Measurements from ENCODE around the gene BHLHE40. TPM values are rescaled to one million over a fixed set of nuclear protein-coding genes. Genes with fewer than 3 reads are reported as not detected.
A peak's percentile ranks its signal among the peaks of the same experiment; 100 is the strongest.
"Not testable (repeated sequence)": the region's sequence is repeated elsewhere in the genome, so short reads cannot be mapped to it uniquely, and the experiment has no call there.

The BHLHE40 gene
- total RNA-seq, 4 donors from 2014 or later = 13.1 to 28.5 (median 20.2) TPM

GRCh38 chr3:4957978-4958377 is 21.3 kb upstream of the BHLHE40 start:
- H3K9me3 ChIP-seq = no peaks in the 10 kb centered on the region
- no peaks in the 10 kb centered on the region for H3K27me3 ChIP-seq
- intact Hi-C loops (cut with DNase I) = no loop called here
- no peak overlapping the region for H3K27ac ChIP-seq
- no peak overlapping the region for H3K4me3 ChIP-seq (replicated peaks in 1 of 3)
- WGBS, 2 donors = 84 to 93% methylated on average over 3 of the region's 3 CpGs
- no peak for DNase-seq
- no peaks in the 10 kb centered on the region for H3K36me3 ChIP-seq
- TF ChIP-seq CTCF (IDR thresholded peaks at IDR 0.05) (no peak), POLR2A (IDR thresholded peaks at IDR 0.05) (no peak)
- H3K4me1 ChIP-seq = peaks cover 0 to 14% of the 10 kb centered on the region in 2 donors

GRCh38 chr3:4959180-4959579 is 20.1 kb upstream of the BHLHE40 start:
- H3K27me3 ChIP-seq = no peaks in the 10 kb centered on the region
- no peaks in the 10 kb centered on the region for H3K36me3 ChIP-seq
- peaks cover 0 to 11% of the 10 kb centered on the region in 2 donors for H3K4me1 ChIP-seq
- no peak for DNase-seq
- H3K27ac ChIP-seq = no peak overlapping the region
- TF ChIP-seq POLR2A (IDR thresholded peaks at IDR 0.05) = no peak
- no peak overlapping the region for H3K4me3 ChIP-seq (replicated peaks in 1 of 3)
- whole genome bisulfite sequencing, 2 donors = 71 to 73% methylated on average over 4 of the region's 4 CpGs
- intact Hi-C loops (cut with DNase I) = no loop called here
- H3K9me3 ChIP-seq = no peaks in the 10 kb centered on the region

- H3K4me3 ChIP-seq (replicated peaks in 1 of 3); H3K9me3 ChIP-seq; DNase-seq; H3K27me3 ChIP-seq; H3K27ac ChIP-seq; intact Hi-C loops (cut with DNase I); H3K4me1 ChIP-seq; H3K36me3 ChIP-seq: not testable (repeated sequence)
- 96 to 97% methylated on average over 2 of the region's 2 CpGs for WGBS, 2 donors
Observed at GRCh38 chr3:4961865-4962264, 17.4 kb upstream of the BHLHE40 start.

GRCh38 chr3:4963669-4964570 is 15.3 kb upstream of the BHLHE40 start:
- Histone ChIP-seq H3K4me3 (replicated peaks in 1 of 3) (no peak overlapping the region), H3K27ac (no peak overlapping the region), H3K36me3 (no peaks in the 10 kb centered on the region), H3K27me3 (no peaks in the 10 kb centered on the region), H3K4me1 (peaks cover 0 to 4% of the 10 kb centered on the region in 2 donors), H3K9me3 (no peaks in the 10 kb centered on the region)
- 92 to 94% methylated on average over 1 of the region's 1 CpG for WGBS, 2 donors
- intact Hi-C loops (cut with DNase I) = no loop called here
- no peak for DNase-seq
- TF ChIP-seq POLR2A (IDR thresholded peaks at IDR 0.05) = no peak
- TF ChIP-seq CTCF (IDR thresholded peaks at IDR 0.05) = no peak

GRCh38 chr3:4966006-4966405 is 13.2 kb upstream of the BHLHE40 start:
- H3K36me3 ChIP-seq; H3K4me3 ChIP-seq (replicated peaks in 1 of 3); intact Hi-C loops (cut with DNase I); H3K4me1 ChIP-seq; H3K9me3 ChIP-seq; H3K27me3 ChIP-seq; H3K27ac ChIP-seq: not testable (repeated sequence)
- WGBS, 2 donors = 51 to 71% methylated on average over 5 of the region's 5 CpGs
- peak in 1 of 2 donors; percentile 15 for DNase-seq

GRCh38 chr3:4967683-4968082 is 11.6 kb upstream of the BHLHE40 start:
- WGBS, 2 donors = 88 to 92% methylated on average over 3 of the region's 3 CpGs
- H3K9me3 ChIP-seq; DNase-seq; H3K27me3 ChIP-seq; intact Hi-C loops (cut with DNase I); H3K27ac ChIP-seq; H3K36me3 ChIP-seq; H3K4me3 ChIP-seq (replicated peaks in 1 of 3); H3K4me1 ChIP-seq: not testable (repeated sequence)

GRCh38 chr3:4971437-4971836 is 7.8 kb upstream of the BHLHE40 start:
- H3K9me3 ChIP-seq; H3K4me3 ChIP-seq (replicated peaks in 1 of 3); H3K27ac ChIP-seq; H3K27me3 ChIP-seq; H3K36me3 ChIP-seq; DNase-seq: not testable (repeated sequence)
- WGBS, 2 donors = 97% methylated on average over 5 to 6 of the region's 6 CpGs
- H3K4me1 ChIP-seq = peaks cover 4 to 11% of the 10 kb centered on the region in 2 donors
- intact Hi-C loops (cut with DNase I) = loop anchor here (10.0 kb wide), 1 partner anchor 147 kb away; no protein-coding TSS in a partner anchor
